PC-3 (cell line): ENCODE measurements around the gene PSRC1. TPM values are rescaled to one million over a fixed set of nuclear protein-coding genes. Genes with fewer than 3 reads are reported as not detected.

Experiments
- ATAC-seq: fragments of 200-7000 bp; cut with Tn5 transposase; 2 replicates; pipeline ENCODE4 v1.9.1; 2020; ENCODE audit warnings: mild to moderate bottlenecking, moderate library complexity
- BruUV-seq: library from RNA; stranded (reverse); fragments of 400-500 nt; replicated peaks from 2 replicates; lab custom pipeline; 2021; lab: Mats Ljungman, UMichigan
- CTCF ChIA-PET: fragments of 300-600 bp; sonication (Branson Sonifier 250); formaldehyde crosslinking; loops from one replicate; lab custom pipeline; 2022; ENCODE audit warnings: antibody characterized with exemption; lab: Charles Lee
- POLR2A ChIA-PET: fragments of 300-600 bp; sonication (Branson Sonifier 250); formaldehyde crosslinking; loops from one replicate; lab custom pipeline; 2022; ENCODE audit warnings: antibody characterized with exemption; ENCODE audit not compliant: unreplicated experiment; lab: Charles Lee
- DNase-seq: peaks from one replicate; pipeline ENCODE4 v3.0.0-alpha.2; 2015
- H2AFZ ChIP-seq: fragments of 300-600 bp; sonication (generic); 2 replicates; pipeline ENCODE4 v1.6.0; 2016; ENCODE audit warnings: antibody characterized with exemption, low read length
- H3F3A ChIP-seq: fragments of 300-600 bp; sonication (generic); one replicate; pipeline ENCODE4 v1.6.0; 2017; ENCODE audit warnings: antibody characterized with exemption, low read length, control low read depth, mild to moderate bottlenecking; ENCODE audit not compliant: unreplicated experiment
- H3K27ac ChIP-seq: fragments of 300-600 bp; sonication (generic); 2 replicates; pipeline ENCODE4 v1.5.1; 2016; ENCODE audit warnings: mild to moderate bottlenecking, low read length
- H3K27me3 ChIP-seq: fragments of 300-600 bp; sonication (generic); 2 replicates; pipeline ENCODE4 v1.6.1; 2016; ENCODE audit warnings: low read length, mixed read lengths
- H3K36me3 ChIP-seq: fragments of 300-600 bp; sonication (generic); 2 replicates; pipeline ENCODE4 v1.6.1; 2016; ENCODE audit warnings: low read depth, mixed run types, low read length, mixed read lengths
- H3K4me1 ChIP-seq: fragments of 300-600 bp; sonication (generic); 2 replicates; pipeline ENCODE4 v1.5.1; 2016; ENCODE audit warnings: low read length; ENCODE audit not compliant: insufficient read depth
- H3K4me2 ChIP-seq: fragments of 300-600 bp; sonication (generic); 2 replicates; pipeline ENCODE4 v1.6.0; 2016; ENCODE audit warnings: low read length
- H3K4me3 ChIP-seq: fragments of 300-600 bp; sonication (generic); 2 replicates; pipeline ENCODE4 v1.5.1; 2016; ENCODE audit warnings: mild to moderate bottlenecking, low read length, mixed read lengths
- H3K79me2 ChIP-seq: fragments of 300-600 bp; sonication (generic); 2 replicates; pipeline ENCODE4 v1.6.1; 2017; ENCODE audit warnings: low read length, mixed read lengths
- H3K9ac ChIP-seq: fragments of 300-600 bp; sonication (generic); 2 replicates; pipeline ENCODE4 v1.6.0; 2016; ENCODE audit warnings: mild to moderate bottlenecking, low read length
- H3K9me2 ChIP-seq: fragments of 300-600 bp; sonication (generic); replicated peaks from 2 replicates; pipeline ENCODE4 v1.6.1; 2016; ENCODE audit warnings: mixed run types, low read length, mixed read lengths
- H3K9me3 ChIP-seq: fragments of 300-600 bp; sonication (generic); 2 replicates; pipeline ENCODE4 v1.6.1; 2016; ENCODE audit warnings: low read length, mixed read lengths
- H4K20me1 ChIP-seq: fragments of 300-600 bp; sonication (generic); 2 replicates; pipeline ENCODE4 v1.6.1; 2016; ENCODE audit warnings: low read length, mixed read lengths
- CTCF ChIP-seq: fragments of 300-600 bp; sonication (generic); conservative IDR thresholded peaks from 2 replicates; pipeline ENCODE4 v1.5.1; 2017; ENCODE audit warnings: antibody characterized with exemption, low read depth, mild to moderate bottlenecking, low read length
- EZH2 ChIP-seq: fragments of 300-600 bp; sonication (generic); IDR thresholded peaks from one replicate; pipeline ENCODE4 v1.6.1; 2017; ENCODE audit warnings: antibody characterized with exemption, mild to moderate bottlenecking, low read length; ENCODE audit not compliant: unreplicated experiment
- EZH2phosphoT487 ChIP-seq: fragments of 300-600 bp; sonication (generic); IDR thresholded peaks from 2 replicates; pipeline ENCODE4 v1.6.1; 2018; ENCODE audit warnings: mild to moderate bottlenecking, antibody characterized with exemption, low read length, borderline replicate concordance
- intact Hi-C: fragments of 100-400 bp; cut with micrococcal nuclease; formaldehyde crosslinking; loops from 2 replicates; pipeline ENCODE4 v1.9.0; 2023
- total RNA-seq: library from RNA; depleted of rRNA; stranded (reverse); fragments of >200 nt; gene quantifications from 2 replicates; pipeline ENCODE4 v1.2.3, GENCODE V29; 2014

The PSRC1 gene
- total RNA-seq, 1 experiment from 2014 or later: 33.8 TPM

- no peak overlapping the region for H2AFZ ChIP-seq
- ChIA-PET CTCF (no interaction called here), POLR2A (no interaction called here)
- H3K36me3 ChIP-seq: no peaks in the 10 kb centered on the region
- intact Hi-C loops: no loop called here
- BruUV-seq: no TSS peak
- no peak overlapping the region for H3K4me3 ChIP-seq
- no peaks in the 10 kb centered on the region for H3K79me2 ChIP-seq
- H3K9ac ChIP-seq: no peak overlapping the region
- H3K27ac ChIP-seq: no peak overlapping the region
- H3F3A ChIP-seq: no peaks in the 10 kb centered on the region
- no peaks in the 10 kb centered on the region for H4K20me1 ChIP-seq
- H3K4me1 ChIP-seq: peaks cover 8% of the 10 kb centered on the region; the same call in 1 of the 2 replicates
- H3K4me2 ChIP-seq: no peak overlapping the region
- DNase-seq (no peak), ATAC-seq (no peak)
- TF ChIP-seq EZH2 (no peak), EZH2phosphoT487 (no peak), CTCF (no peak)
- no peaks in the 10 kb centered on the region for H3K9me2 ChIP-seq
- no peaks in the 10 kb centered on the region for H3K27me3 ChIP-seq
- no peaks in the 10 kb centered on the region for H3K9me3 ChIP-seq
Observed at GRCh38 chr1:109251277-109252166, 31.4 kb downstream of the PSRC1 start.

- Histone ChIP-seq H3K9me2 (no peaks in the 10 kb centered on the region), H3K27ac (no peak overlapping the region), H3K27me3 (no peaks in the 10 kb centered on the region), H3K9ac (no peak overlapping the region), H3F3A (no peaks in the 10 kb centered on the region), H3K36me3 (no peaks in the 10 kb centered on the region), H2AFZ (no peak overlapping the region), H3K4me2 (peak overlapping the region; percentile 83), H3K4me1 (peaks cover 8% of the 10 kb centered on the region; the same call in 1 of the 2 replicates), H4K20me1 (no peaks in the 10 kb centered on the region), H3K4me3 (peak overlapping the region; percentile 58), H3K79me2 (no peaks in the 10 kb centered on the region), H3K9me3 (no peaks in the 10 kb centered on the region)
- POLR2A ChIA-PET: no interaction called here
- no TSS peak for BruUV-seq
- no peak for DNase-seq
- ATAC-seq: no peak
- intact Hi-C loops: no loop called here
- CTCF ChIA-PET: no interaction called here
- no peak for TF ChIP-seq EZH2phosphoT487
- TF ChIP-seq CTCF: no peak
- no peak for TF ChIP-seq EZH2
Observed at GRCh38 chr1:109250454-109251276, 32.3 kb downstream of the PSRC1 start.
